IMR-90 (cell line): Measurements from ENCODE around the gene GLT1D1. TPM values are rescaled to one million over a fixed set of nuclear protein-coding genes. Genes with fewer than 3 reads are reported as not detected.

Experiments
- ATAC-seq: fragments of 200-7000 bp; cut with Tn5 transposase; 2 replicates; pipeline ENCODE4 v1.9.1; 2020; ENCODE audit warnings: low read depth, mild to moderate bottlenecking, moderate library complexity
- BruUV-seq: library from RNA; stranded (reverse); fragments of 400-500 nt; replicated peaks from 2 replicates; lab custom pipeline; 2021; lab: Mats Ljungman, UMichigan
- CTCF ChIA-PET: fragments of 300-600 bp; formaldehyde crosslinking; extraction: SDS; loops from one replicate; lab custom pipeline; 2021; ENCODE audit warnings: antibody characterized with exemption; lab: Yijun Ruan, JAX
- POLR2A ChIA-PET: fragments of 300-600 bp; sonication (Branson Sonifier 250); formaldehyde crosslinking; loops from one replicate; lab custom pipeline; 2022; ENCODE audit warnings: antibody characterized with exemption; ENCODE audit not compliant: unreplicated experiment; lab: Charles Lee
- DNase-seq: peaks from one replicate; pipeline ENCODE4 v3.0.0; 2013
- H2AFZ ChIP-seq: replicated peaks from 2 replicates; pipeline ENCODE3; 2013; ENCODE audit warnings: low read length, mild to moderate bottlenecking; ENCODE audit not compliant: poor library complexity
- H2AK5ac ChIP-seq: 2 replicates; pipeline ENCODE4 v1.6.1; 2013; ENCODE audit warnings: low read depth, low read length, inconsistent platforms
- H2AK9ac ChIP-seq: replicated peaks from 2 replicates; pipeline ENCODE3; 2013; ENCODE audit warnings: mild to moderate bottlenecking, low read depth, low read length, moderate library complexity; ENCODE audit not compliant: poor library complexity
- H2BK120ac ChIP-seq: 2 replicates; pipeline ENCODE4 v1.6.1; 2013; ENCODE audit warnings: low read depth, low read length, inconsistent platforms
- H2BK15ac ChIP-seq: 3 replicates; pipeline ENCODE4 v1.6.1; 2013; ENCODE audit warnings: low read depth, low read length, inconsistent platforms
- H2BK20ac ChIP-seq: 2 replicates; pipeline ENCODE4 v1.6.1; 2013; ENCODE audit warnings: low read depth, mild to moderate bottlenecking, inconsistent platforms, low read length, moderate library complexity
- H2BK5ac ChIP-seq: 2 replicates; pipeline ENCODE4 v1.6.1; 2013; ENCODE audit warnings: mild to moderate bottlenecking, low read depth, low read length, inconsistent platforms; ENCODE audit not compliant: poor library complexity, severe bottlenecking
- H3K14ac ChIP-seq: replicated peaks from 2 replicates; pipeline ENCODE4 v1.6.1; 2013; ENCODE audit warnings: low read depth, low read length, inconsistent platforms
- H3K18ac ChIP-seq: 2 replicates; pipeline ENCODE4 v1.6.1; 2013; ENCODE audit warnings: low read depth, low read length, control low read depth
- H3K23ac ChIP-seq: 2 replicates; pipeline ENCODE4 v1.6.1; 2013; ENCODE audit warnings: low read depth, low read length, inconsistent platforms
- H3K27ac ChIP-seq: 2 replicates; pipeline ENCODE4 v1.5.1; 2013; ENCODE audit warnings: mild to moderate bottlenecking, control low read depth, low read length; ENCODE audit not compliant: insufficient read depth
- H3K27me3 ChIP-seq: 2 replicates; pipeline ENCODE4 v1.6.1; 2013; ENCODE audit warnings: low read length; ENCODE audit not compliant: control insufficient read depth, insufficient read depth
- H3K36me3 ChIP-seq: 2 replicates; pipeline ENCODE4 v1.6.1; 2013; ENCODE audit warnings: low read length, mixed read lengths; ENCODE audit not compliant: control insufficient read depth, insufficient read depth
- H3K4ac ChIP-seq: 2 replicates; pipeline ENCODE4 v1.6.1; 2013; ENCODE audit warnings: low read depth, low read length, inconsistent platforms
- H3K4me1 ChIP-seq: 2 replicates; pipeline ENCODE4 v1.6.1; 2013; ENCODE audit warnings: low read length, mixed read lengths; ENCODE audit not compliant: control insufficient read depth, insufficient read depth
- H3K4me2 ChIP-seq: 2 replicates; pipeline ENCODE4 v1.6.1; 2013; ENCODE audit warnings: low read depth, mild to moderate bottlenecking, control low read depth, low read length, moderate library complexity
- H3K4me3 ChIP-seq: 2 replicates; pipeline ENCODE4 v1.5.1; 2013; ENCODE audit warnings: low read depth, mild to moderate bottlenecking, control low read depth, low read length, moderate library complexity; ENCODE audit not compliant: insufficient read depth
- H3K56ac ChIP-seq: 2 replicates; pipeline ENCODE4 v1.6.1; 2013; ENCODE audit warnings: low read length, inconsistent platforms; ENCODE audit not compliant: insufficient read depth; ENCODE audit errors: extremely low read depth
- H3K79me1 ChIP-seq, 2 experiments: 2 replicates each; pipeline ENCODE4 v1.6.1; 2013; ENCODE audit warnings: low read length in 2 of 2, inconsistent platforms in 1 of 2, low read depth in 1 of 2
- H3K9ac ChIP-seq: 2 replicates; pipeline ENCODE4 v1.6.1; 2013; ENCODE audit warnings: low read depth, low read length, control low read depth
- H3K9me1 ChIP-seq: 2 replicates; pipeline ENCODE4 v1.6.1; 2013; ENCODE audit warnings: low read length, inconsistent platforms; ENCODE audit not compliant: insufficient read depth
- H3K9me3 ChIP-seq: 2 replicates; pipeline ENCODE4 v1.6.1; 2013; ENCODE audit warnings: low read length; ENCODE audit not compliant: control insufficient read depth, insufficient read depth
- H4K20me1 ChIP-seq: 2 replicates; pipeline ENCODE4 v1.6.1; 2013; ENCODE audit warnings: low read length, inconsistent platforms; ENCODE audit not compliant: insufficient read depth
- H4K5ac ChIP-seq: 2 replicates; pipeline ENCODE4 v1.6.1; 2013; ENCODE audit warnings: mild to moderate bottlenecking, low read depth, low read length, control low read depth
- H4K8ac ChIP-seq, 2 experiments: 2 replicates each; pipeline ENCODE4 v1.6.1; 2013; ENCODE audit warnings: low read depth in 2 of 2, low read length in 2 of 2, control low read depth in 1 of 2, inconsistent platforms in 1 of 2
- H4K91ac ChIP-seq: 2 replicates; pipeline ENCODE4 v1.6.1; 2013; ENCODE audit warnings: low read depth, low read length, inconsistent platforms; ENCODE audit not compliant: insufficient read depth
- BHLHE40 ChIP-seq: fragments of 150-350 bp; IDR thresholded peaks from 2 replicates; pipeline ENCODE4 v1.6.1; 2016; ENCODE audit warnings: mild to moderate bottlenecking, low read depth, low read length
- CHD1 ChIP-seq: IDR thresholded peaks from 2 replicates; pipeline ENCODE4 v1.6.1; 2012; ENCODE audit warnings: low read depth, low read length, improper control_type of control experiment
- FOS ChIP-seq: fragments of 150-350 bp; IDR thresholded peaks from 2 replicates; pipeline ENCODE4 v1.6.1; 2016; ENCODE audit warnings: low read depth, low read length
- MAFK ChIP-seq: IDR thresholded peaks from 2 replicates; pipeline ENCODE4 v1.6.1; 2012; ENCODE audit warnings: low read depth, low read length, improper control_type of control experiment
- NFE2L2 ChIP-seq: fragments of 150-350 bp; IDR thresholded peaks from 2 replicates; pipeline ENCODE4 v1.6.1; 2016; ENCODE audit warnings: low read depth, mild to moderate bottlenecking, low read length
- RFX5 ChIP-seq: IDR thresholded peaks from 2 replicates; pipeline ENCODE4 v1.8.0; 2012; ENCODE audit warnings: low read depth, mild to moderate bottlenecking, low read length, moderate library complexity
- SMC3 ChIP-seq: fragments of 150-350 bp; IDR thresholded peaks from 2 replicates; pipeline ENCODE4 v1.6.1; 2016; ENCODE audit warnings: low read depth, mild to moderate bottlenecking, antibody characterized with exemption, low read length, moderate library complexity
- WGBS, 2 experiments: methylation state at CpG; one replicate each; pipeline versions ENCODE4 v1.1.5 to v1.1.7; 2013; ENCODE audit warnings: missing lambda C conversion rate in 2 of 2; ENCODE audit not compliant: insufficient read length in 1 of 2; ENCODE audit errors: extremely low coverage in 2 of 2; 5-methylcytosine and 5-hydroxymethylcytosine counted together
- dilution Hi-C: fragments of 300-500 bp; cut with HindIII; formaldehyde crosslinking; loops from one replicate; pipeline ENCODE4 v1.14.3; 2018; ENCODE audit warnings: low sequenced_read_pairs; ENCODE audit not compliant: unreplicated experiment
- in situ Hi-C: fragments of 300-500 bp; cut with MboI; formaldehyde crosslinking; loops from 3 replicates; pipeline ENCODE4 v1.14.3; 2019; ENCODE audit warnings: low sequenced_read_pairs, inconsistent platforms, mixed read lengths
- intact Hi-C: fragments of 100-400 bp; cut with micrococcal nuclease; formaldehyde crosslinking; loops from 2 replicates; pipeline ENCODE4 v1.10.0; 2022
- polyA plus RNA-seq, 3 experiments: library from polyadenylated mRNA; depleted of rRNA; stranded (reverse); fragments of >200 nt; gene quantifications; 2 replicates each; pipeline ENCODE4 v1.2.3, GENCODE V29; 2012; ENCODE audit warnings: low replicate concordance in 1 of 3
- total RNA-seq: library from RNA; depleted of rRNA; stranded (reverse); fragments of >200 nt; gene quantifications from 2 replicates; pipeline ENCODE4 v1.2.3, GENCODE V29; 2012

GLT1D1 gene
- total and polyA plus RNA-seq, 2 of the 4 experiments (the other 2 are of a cell fraction), result not detected

DNA sequence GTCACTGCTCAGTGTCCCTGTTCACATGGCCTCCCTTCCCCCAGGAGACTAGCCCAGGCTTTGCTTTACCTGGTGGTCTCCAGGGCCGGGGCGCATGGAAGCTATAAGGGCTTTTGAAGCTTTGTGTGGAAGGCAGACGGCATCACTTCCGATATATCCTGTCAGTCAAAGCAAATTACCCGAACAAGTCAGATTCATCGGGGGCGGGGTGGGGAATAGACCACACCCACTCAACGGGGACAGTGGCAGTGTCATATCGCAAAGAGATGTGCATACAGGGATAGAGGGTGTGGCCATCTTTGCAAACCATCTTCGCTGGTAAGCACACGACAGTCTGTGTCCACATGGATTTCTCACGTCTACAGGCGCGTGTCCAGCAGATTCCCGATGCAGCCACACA is 127.3 kb downstream of the GLT1D1 start:
- Histone ChIP-seq H3K4me3 (no peak overlapping the region), H3K14ac (no peak overlapping the region), H2AFZ (no peak overlapping the region), H4K5ac (no peak overlapping the region), H3K4ac (no peak overlapping the region), H2BK15ac (no peak overlapping the region), H3K79me1 (no peaks in the 10 kb centered on the region), H4K8ac (no peak overlapping the region), H3K27me3 (no peaks in the 10 kb centered on the region), H3K56ac (no peak overlapping the region), H2AK9ac (no peak overlapping the region), H3K27ac (no peak overlapping the region), H3K23ac (no peak overlapping the region), H2BK120ac (no peak overlapping the region), H3K4me1 (no peaks in the 10 kb centered on the region), H3K4me2 (no peak overlapping the region), H2BK20ac (no peak overlapping the region), H3K18ac (no peak overlapping the region), H4K91ac (no peak overlapping the region), H3K36me3 (no peaks in the 10 kb centered on the region), H4K20me1 (no peaks in the 10 kb centered on the region), H2BK5ac (no peak overlapping the region), H2AK5ac (no peak overlapping the region), H3K9me3 (peaks cover 46% of the 10 kb centered on the region), H3K9ac (no peak overlapping the region), H3K9me1 (no peaks in the 10 kb centered on the region)
- no CpG with 5 or more reads among the region's 15 CpGs for WGBS, 2 experiments
- ChIA-PET CTCF (no interaction called here), POLR2A (no interaction called here)
- intact Hi-C loops, result no loop called here
- no peak for ATAC-seq
- dilution Hi-C loops, result no loop called here
- no peak for DNase-seq
- no TSS peak for BruUV-seq
- no peak for TF ChIP-seq BHLHE40
- TF ChIP-seq FOS, result no peak
- TF ChIP-seq NFE2L2, result no peak
- TF ChIP-seq MAFK, result no peak
- no peak for TF ChIP-seq SMC3
- TF ChIP-seq RFX5, result no peak
- no peak for TF ChIP-seq CHD1
- in situ Hi-C loops, result no loop called here
